Measurements from ENCODE around the gene EPHX1.

EPHX1 gene

GRCh38 chr1:225881959-225882693 is 72.2 kb downstream of the EPHX1 start, which contains the start of gene TMEM63A:
Gene TMEM63A (minus strand): TSS chr1:225882380. CDS start chr1:225877580, 4,800 bp downstream.
- Mint-ChIP-seq H3K4me3 (peak within 1 kb of the TSS; percentile 87 to 95 (median 94)), H3K4me1 (peaks cover 41% of the 10 kb centered on the region), H3K36me3 (ENCODE audit: low read depth) (no peaks in the 10 kb centered on the region), H3K27me3 (ENCODE audit: low read depth) (no peaks in the 10 kb centered on the region), H3K27ac (peak within 1 kb of the TSS; percentile 86 to 96 (median 90)), H3K9me3 (no peaks in the 10 kb centered on the region)
- peak in 2 of 3 experiments; percentile 21 to 28 for TF ChIP-seq CTCF (IDR thresholded peaks at IDR 0.05; ENCODE audit: unreplicated experiment in 3 of 3)

GRCh38 chr1:225882694-225883615 is 73.0 kb downstream of the EPHX1 start:
- H3K36me3 Mint-ChIP-seq (ENCODE audit: low read depth) = no peaks in the 10 kb centered on the region
- H3K27ac Mint-ChIP-seq = peak overlapping the region; percentile 86 to 96 (median 90)
- peaks cover 34% of the 10 kb centered on the region for H3K4me1 Mint-ChIP-seq
- H3K27me3 Mint-ChIP-seq (ENCODE audit: low read depth) = no peaks in the 10 kb centered on the region
- peak overlapping the region; percentile 87 to 95 (median 94) for H3K4me3 Mint-ChIP-seq
- no peaks in the 10 kb centered on the region for H3K9me3 Mint-ChIP-seq
- TF ChIP-seq CTCF (IDR thresholded peaks at IDR 0.05; ENCODE audit: unreplicated experiment in 3 of 3) = no peak

- Mint-ChIP-seq H3K36me3 (ENCODE audit: low read depth) (no peaks in the 10 kb centered on the region), H3K27me3 (ENCODE audit: low read depth) (no peaks in the 10 kb centered on the region), H3K27ac (peak overlapping the region; percentile 33 to 86 (median 55)), H3K9me3 (no peaks in the 10 kb centered on the region), H3K4me3 (peak overlapping the region; percentile 87 to 95 (median 94)), H3K4me1 (peaks cover 34% of the 10 kb centered on the region)
- no peak for TF ChIP-seq CTCF (IDR thresholded peaks at IDR 0.05; ENCODE audit: unreplicated experiment in 3 of 3)
Measured at GRCh38 chr1:225883616-225884265, 73.8 kb downstream of the EPHX1 start.

- no peak overlapping the region for H3K27ac Mint-ChIP-seq
- TF ChIP-seq CTCF (IDR thresholded peaks at IDR 0.05; ENCODE audit: unreplicated experiment in 3 of 3) = no peak
- peak overlapping the region in 2 of 3 experiments; percentile 23 to 34 for H3K4me3 Mint-ChIP-seq
- H3K36me3 Mint-ChIP-seq (ENCODE audit: low read depth) = no peaks in the 10 kb centered on the region
- H3K9me3 Mint-ChIP-seq = no peaks in the 10 kb centered on the region
- peaks cover 35% of the 10 kb centered on the region for H3K4me1 Mint-ChIP-seq
- no peaks in the 10 kb centered on the region for H3K27me3 Mint-ChIP-seq (ENCODE audit: low read depth)
Measured at GRCh38 chr1:225885336-225885735, 75.4 kb downstream of the EPHX1 start.

- H3K9me3 Mint-ChIP-seq = no peaks in the 10 kb centered on the region
- no peaks in the 10 kb centered on the region for H3K27me3 Mint-ChIP-seq (ENCODE audit: low read depth)
- H3K4me1 Mint-ChIP-seq = peaks cover 29% of the 10 kb centered on the region
- H3K36me3 Mint-ChIP-seq (ENCODE audit: low read depth) = no peaks in the 10 kb centered on the region
- H3K27ac Mint-ChIP-seq = peak overlapping the region in 1 of 3 experiments; percentile 51
- TF ChIP-seq CTCF (IDR thresholded peaks at IDR 0.05; ENCODE audit: unreplicated experiment in 3 of 3) = no peak
- peak overlapping the region; percentile 25 to 46 (median 34) for H3K4me3 Mint-ChIP-seq
Measured at GRCh38 chr1:225886159-225887029, 76.5 kb downstream of the EPHX1 start.
